Thyroid gland (tissue), 4 donors: ENCODE results near the gene RPS27L.

Experiments
- CTCF ChIP-seq, 6 experiments: fragments of 200-600 bp in 3 of 6; fragments of 450-650 bp in 3 of 6; sonication (generic) in 3 of 6; IDR thresholded peaks; one replicate each; pipeline ENCODE4 v1.5.1; 2016 to 2019; ENCODE audit warnings: antibody characterized with exemption in 6 of 6, mild to moderate bottlenecking in 2 of 6, inconsistent platforms in 1 of 6, moderate library complexity in 1 of 6
- POLR2A ChIP-seq, 2 donors: fragments of 450-650 bp; IDR thresholded peaks; one replicate each; pipeline ENCODE4 v1.6.1; 2017; ENCODE audit warnings: antibody characterized with exemption in 2 of 2, mild to moderate bottlenecking in 2 of 2, moderate library complexity in 1 of 2

DNA sequence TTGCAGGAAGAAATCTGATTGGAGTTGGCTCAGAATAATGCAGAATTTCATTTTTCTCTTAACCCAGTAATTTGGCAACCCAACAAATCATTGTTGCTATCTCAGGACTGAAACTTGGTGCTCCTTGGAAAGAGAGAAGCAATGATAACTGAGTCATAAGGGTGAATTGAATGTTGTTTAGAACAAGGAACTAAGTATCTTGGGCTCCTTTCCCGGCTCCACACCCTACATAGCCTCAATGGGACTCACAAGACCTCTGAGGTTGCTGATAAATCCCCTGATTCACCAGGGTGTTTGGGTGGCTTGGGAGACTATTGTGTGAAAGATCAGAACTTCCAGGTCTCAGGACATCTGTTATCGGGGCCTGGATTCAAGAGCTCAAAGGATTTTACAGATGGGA is 24.4 kb upstream of the RPS27L start:
- TF ChIP-seq CTCF (IDR thresholded peaks at IDR 0.05) (no peak), POLR2A (IDR thresholded peaks at IDR 0.05) (no peak)
